ENCODE results near the gene CCDC126.
A peak's percentile ranks its signal among the peaks of the same experiment; 100 is the strongest.
"Not testable (repeated sequence)": the region's sequence is repeated elsewhere in the genome, so short reads cannot be mapped to it uniquely, and the experiment has no call there.

CCDC126 gene, protein sequence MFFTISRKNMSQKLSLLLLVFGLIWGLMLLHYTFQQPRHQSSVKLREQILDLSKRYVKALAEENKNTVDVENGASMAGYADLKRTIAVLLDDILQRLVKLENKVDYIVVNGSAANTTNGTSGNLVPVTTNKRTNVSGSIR

GRCh38 chr7:23597094-23598091 is at the start of gene CCDC126:
Gene CCDC126, plus strand, starts transcription at chr7:23597382. Its CDS starts 13,934 bp downstream, at chr7:23611316.
- peak; percentile 89 for DNase-seq

DNA sequence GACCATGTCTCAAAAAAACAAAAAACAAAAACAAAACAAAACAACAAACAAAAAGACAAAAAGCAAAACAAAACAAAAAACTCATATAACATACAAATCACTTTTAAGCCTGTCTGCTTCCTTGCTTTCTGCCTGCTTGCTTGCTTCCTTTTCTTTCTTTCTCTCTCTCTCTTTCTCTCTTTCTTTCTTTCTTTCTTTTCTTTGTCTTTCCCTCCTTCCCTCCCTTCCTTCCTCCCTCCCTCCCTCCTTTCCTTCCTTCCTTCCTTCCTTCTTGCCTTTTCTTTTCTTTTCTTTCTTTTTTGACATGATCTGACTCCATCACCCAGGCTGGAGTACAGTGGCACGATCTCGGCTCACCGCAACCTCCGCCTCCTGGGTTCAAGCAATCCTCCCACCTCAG is 49.5 kb upstream of the CCDC126 start:
- DNase-seq: no peak

GRCh38 chr7:23558303-23558702 is 38.9 kb upstream of the CCDC126 start:
- no peak for DNase-seq

- peak; percentile 80 to 84 for DNase-seq
These were observed 26.5 kb upstream of the CCDC126 start for GRCh38 chr7:23570592-23571200.

DNA sequence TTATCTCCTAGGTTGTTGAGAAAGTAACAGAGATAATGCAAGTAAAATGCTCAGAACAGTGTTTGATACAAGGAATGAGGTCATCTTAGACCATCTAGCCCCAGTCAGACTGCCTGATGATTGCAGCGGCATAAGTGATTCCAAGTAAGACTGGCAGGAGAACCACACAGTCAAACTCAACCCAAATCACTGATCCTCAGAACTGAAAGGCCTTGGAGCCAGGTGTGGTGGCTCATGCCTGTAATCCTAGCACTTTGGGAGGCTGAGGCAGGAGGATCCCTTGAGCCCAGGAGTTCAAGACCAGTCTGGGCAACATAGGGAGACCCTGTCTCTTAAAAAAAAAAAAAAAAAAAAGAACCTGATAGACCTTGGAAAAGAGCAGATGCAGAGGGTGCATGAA is 15.2 kb upstream of the CCDC126 start:
- DNase-seq: not testable (repeated sequence)

- not testable (repeated sequence) for DNase-seq
These were observed 11.9 kb upstream of the CCDC126 start for GRCh38 chr7:23585304-23585703.

- no peak for DNase-seq
These were observed 11.0 kb upstream of the CCDC126 start for GRCh38 chr7:23586159-23586558.

GRCh38 chr7:23590529-23590928 is 6.7 kb upstream of the CCDC126 start:
- no peak for DNase-seq

DNA sequence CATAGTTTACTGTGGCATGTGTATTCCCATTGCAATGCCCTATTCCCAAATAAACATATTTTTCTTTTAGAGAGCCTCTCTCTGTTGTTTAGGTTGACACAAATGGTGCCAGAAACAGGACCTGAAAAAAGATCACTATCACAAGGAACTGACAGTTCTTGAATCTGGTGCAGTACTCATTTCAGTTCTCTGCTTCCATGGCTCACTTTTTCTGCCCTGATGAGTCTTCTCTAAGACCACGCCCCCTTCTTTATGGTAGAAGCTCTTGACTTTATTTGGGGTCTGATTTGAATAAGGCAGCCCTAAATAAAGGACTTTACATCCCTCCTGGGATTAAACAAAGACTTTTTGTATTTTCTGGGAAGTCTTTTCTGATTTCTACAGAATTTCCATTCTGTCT is 3.5 kb upstream of the CCDC126 start:
- DNase-seq: no peak

DNA sequence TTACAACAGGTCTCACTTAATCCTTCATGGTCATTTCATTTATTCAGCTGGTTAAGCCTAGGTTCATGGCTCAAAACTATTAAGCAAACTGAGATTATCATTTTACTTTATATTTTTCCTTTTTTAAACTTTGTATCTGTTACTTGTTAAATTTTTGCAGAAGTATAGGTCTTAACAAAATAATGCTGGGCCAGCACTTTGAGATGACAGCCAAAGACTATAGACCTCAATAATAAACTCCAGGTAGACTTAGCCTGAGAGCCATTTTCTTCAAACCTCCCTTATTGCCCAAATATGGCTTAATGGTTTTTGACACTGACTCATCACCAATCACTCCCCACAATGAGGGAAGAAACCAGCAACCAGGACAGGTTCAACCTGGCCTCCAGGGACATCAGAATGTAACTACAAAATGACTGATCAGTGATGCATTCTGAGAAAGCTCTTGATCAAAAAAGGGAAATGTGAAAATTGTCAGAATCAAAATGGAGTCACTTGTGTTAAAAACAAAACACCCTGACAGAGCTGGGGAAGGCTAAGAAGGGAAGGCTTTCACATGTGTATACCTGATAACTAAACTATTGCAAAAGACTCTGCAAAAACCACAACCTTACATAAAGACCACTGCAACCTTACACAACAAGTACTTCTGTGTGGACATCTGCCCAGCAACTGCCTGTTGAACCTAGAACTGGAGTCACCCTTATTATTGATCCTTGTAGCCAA is 2.1 kb upstream of the CCDC126 start:
- DNase-seq: peak; percentile 38 to 57

DNA sequence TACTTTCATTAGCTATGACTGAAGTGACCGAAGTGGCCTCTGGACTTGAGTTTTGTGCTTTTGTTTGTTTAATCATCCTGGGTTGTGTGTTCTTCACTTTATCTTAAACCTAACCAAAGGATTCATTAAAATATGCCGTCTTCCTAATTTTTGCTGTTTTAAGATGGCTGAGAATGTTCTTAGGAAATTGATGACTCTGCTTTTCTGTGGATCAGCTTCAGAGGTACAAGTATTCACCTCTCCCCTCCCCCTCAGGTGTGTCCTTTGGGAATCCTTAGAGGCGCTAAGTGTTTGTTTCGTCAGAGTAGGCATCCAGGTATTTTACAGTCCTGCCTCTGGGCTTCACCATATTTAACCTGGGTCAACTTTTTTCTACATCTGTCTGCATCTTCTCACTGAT is 1.1 kb downstream of the CCDC126 start:
- DNase-seq: no peak

DNA sequence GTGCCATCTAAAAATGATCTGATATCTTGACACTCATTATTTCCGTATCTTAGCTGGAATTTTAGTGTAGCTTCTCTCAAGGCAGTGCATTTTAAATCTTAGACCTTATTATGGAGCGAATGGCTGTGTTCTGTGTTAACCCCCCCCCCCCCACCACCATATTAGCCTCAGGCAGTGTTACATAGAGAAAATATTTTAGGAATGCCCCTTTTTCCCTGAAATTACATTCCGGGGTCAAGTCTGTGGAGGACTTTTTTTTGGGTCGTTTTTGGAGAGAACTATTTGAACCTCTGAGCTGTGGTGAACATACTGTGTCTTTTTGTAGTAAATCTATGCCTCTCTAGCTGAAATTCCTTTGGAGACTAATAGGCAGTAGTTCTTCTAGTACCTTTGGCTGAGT is 3.1 kb downstream of the CCDC126 start:
- no peak for DNase-seq

DNA sequence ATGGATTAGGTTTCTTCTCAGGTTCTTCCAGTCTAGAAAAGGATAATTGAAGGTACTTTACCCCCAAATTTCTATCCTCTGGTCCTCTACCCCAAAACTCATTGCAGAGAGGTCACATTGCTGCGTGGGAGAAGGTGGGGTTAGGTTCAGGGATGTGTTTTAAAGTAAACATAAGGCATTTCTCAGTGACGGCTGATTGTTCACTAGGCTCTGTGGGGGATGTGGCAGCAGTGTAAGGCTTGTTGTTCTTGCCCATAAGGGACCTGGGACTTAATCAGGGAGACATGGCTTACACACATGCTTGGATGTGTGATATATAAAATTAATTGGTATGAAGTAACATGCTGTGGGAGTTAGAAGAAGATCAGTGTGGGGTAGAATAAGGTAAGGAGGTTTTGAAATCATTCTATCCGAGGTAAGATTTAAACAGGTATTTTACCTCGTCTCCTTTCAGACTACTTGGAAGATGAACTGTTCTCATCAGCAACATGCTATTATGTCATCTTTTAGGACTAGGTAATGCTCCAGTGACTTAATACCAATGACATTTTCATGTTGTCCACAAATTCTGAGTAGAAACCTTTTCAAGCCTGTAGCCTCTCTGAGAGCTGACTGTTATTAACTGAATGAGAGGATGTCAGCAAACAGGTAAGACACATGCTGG is 6.6 kb downstream of the CCDC126 start:
- DNase-seq: no peak

GRCh38 chr7:23604296-23604640 is 7.1 kb downstream of the CCDC126 start:
- DNase-seq: no peak

DNA sequence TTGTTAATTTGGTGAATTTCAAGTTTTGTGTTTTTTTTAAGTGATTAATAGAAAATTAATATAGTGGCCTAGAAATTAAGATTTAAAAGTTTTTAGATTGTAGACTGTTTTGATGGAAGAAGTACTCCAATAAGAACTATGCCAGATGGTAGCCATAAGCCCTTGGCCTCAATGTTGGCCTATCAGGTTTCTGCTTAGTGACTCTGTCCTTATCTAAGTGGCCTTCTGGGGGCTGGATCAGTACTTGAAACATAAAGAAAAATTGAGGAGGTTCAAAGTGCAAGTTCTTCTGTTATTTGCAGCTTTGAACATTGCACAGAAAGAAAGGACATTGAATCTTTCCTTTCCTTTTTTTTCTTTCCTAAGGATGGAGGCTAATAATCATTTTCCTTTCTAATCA is 9.9 kb downstream of the CCDC126 start:
- DNase-seq: no peak

GRCh38 chr7:23607866-23608265 is 10.7 kb downstream of the CCDC126 start:
- no peak for DNase-seq

GRCh38 chr7:23615331-23615730 is 18.1 kb downstream of the CCDC126 start:
- DNase-seq: no peak

- DNase-seq: no peak
These were observed 19.4 kb downstream of the CCDC126 start for GRCh38 chr7:23616593-23616992.

GRCh38 chr7:23617482-23617881 is 20.3 kb downstream of the CCDC126 start:
- no peak for DNase-seq

GRCh38 chr7:23618241-23618640 is 21.1 kb downstream of the CCDC126 start:
- no peak for DNase-seq

DNA sequence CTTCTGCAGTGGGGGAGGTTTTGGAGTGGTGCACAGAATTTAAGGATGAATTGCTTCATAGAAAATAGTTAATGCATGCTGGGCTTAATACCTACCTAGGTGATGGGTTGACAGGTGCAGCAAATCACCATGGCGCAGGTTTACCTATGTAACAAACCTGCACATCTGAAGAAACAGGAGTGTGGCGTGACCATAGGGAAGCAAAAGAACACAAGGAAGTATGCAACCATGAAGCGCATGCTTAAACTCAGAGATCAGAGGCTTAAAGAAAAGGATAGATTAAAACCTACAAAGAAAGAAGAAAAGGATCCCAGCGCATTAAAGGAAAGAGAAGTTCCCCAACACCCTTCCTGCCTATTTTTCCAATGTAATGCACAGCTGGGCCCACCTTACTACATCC is 22.0 kb downstream of the CCDC126 start:
- no peak for DNase-seq

DNA sequence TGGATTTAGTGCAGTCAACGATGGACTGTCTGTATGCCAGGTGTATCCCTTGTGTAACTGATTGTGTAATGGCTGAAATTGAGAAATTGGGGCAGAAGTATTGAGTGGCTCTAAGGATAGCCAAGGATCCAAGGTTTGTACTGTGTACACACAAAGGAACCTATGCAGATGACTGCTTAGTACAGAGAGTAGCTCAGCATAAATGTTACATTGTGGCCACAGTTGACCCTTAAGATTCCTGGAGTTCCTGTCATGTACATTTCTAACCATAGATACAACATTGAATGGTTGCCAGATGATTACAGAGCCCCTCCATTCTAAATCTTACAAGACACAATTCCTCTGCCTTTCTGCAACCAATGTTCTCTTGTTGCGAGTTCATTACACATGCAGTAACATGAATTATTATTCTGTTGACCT is 25.3 kb downstream of the CCDC126 start:
- no peak for DNase-seq

DNA sequence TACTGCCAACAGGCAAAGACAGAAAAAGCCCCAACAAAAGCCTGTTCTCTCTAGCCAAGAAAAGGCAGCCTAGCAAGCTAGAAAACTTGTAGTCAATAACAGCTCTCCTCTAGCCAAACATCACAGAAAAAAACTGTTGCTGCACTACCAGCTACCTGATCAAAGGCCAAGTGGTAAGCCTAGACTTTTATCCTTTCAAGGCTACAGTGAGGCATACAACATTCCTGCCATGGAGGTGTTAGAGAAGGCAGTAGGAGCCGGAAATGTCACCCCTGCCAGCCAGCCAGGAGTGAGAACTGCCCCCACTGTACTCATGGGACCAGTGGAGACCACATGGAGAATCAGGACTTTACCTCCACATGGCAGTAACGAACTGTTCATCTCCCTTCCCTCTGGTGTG is 31.2 kb downstream of the CCDC126 start:
- DNase-seq: no peak
